ENCODE data around the gene ARHGDIA. TPM values are rescaled to one million over a fixed set of nuclear protein-coding genes. Genes with fewer than 3 reads are reported as not detected.

Gene ARHGDIA
- total RNA-seq, 2 experiments from 2014 or later = 706 to 715 TPM

DNA sequence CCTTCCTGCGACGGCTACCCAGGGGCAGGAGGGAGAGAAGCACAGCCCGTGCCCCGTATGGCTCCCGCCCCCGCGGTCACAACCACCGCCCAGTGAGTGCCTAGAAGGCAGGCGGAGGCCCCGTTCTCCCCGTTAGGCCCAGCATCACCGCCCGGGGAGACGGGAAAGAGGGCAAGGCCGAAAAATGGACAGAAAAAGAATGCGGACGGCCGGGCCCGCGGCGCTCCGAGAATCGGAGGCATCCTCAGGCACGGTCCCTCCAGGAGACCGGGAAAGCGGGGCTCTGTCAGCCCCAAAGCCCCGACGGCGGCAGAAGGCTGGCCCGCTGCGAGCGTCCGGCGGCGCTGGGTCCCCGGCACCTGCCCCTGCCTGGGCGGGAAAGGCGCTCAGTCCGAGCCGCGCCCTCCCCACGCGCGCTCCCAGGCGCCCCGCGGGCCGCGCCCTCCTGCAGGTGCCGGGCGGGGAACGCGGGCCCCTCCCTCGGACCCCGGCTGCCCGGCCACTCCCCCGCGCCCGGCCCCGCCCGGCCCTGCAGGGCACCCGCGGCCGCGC is 38.5 kb downstream of the ARHGDIA start:
- ChIA-PET POLR2A (interaction anchor here (1.1 to 2.8 kb wide), 9 partner anchors 10 to 149 kb away, joined by 3 to 13 read pairs (median 6); partner anchors contain the start of genes ARL16, HGS, MRPL12 and P4HB), CTCF (interaction anchor here (1.7 kb wide), 1 partner anchor 127 kb away, joined by 5 read pairs; no protein-coding TSS in a partner anchor)
- peak overlapping the region; percentile 59 to 64 for H3K27ac ChIP-seq (ENCODE audit: low read depth in 1 of 2, low read length in 2 of 2)
- peaks cover 19% of the 10 kb centered on the region for H3K4me1 Mint-ChIP-seq (ENCODE audit: low read depth)
- H3K9me3 Mint-ChIP-seq = no peaks in the 10 kb centered on the region
- DNase-seq (peak in 7 of 14 experiments; percentile 8 to 62 (median 19)), ATAC-seq (ENCODE audit: poor library complexity) (peak; percentile 48)
- TF ChIP-seq, protein P1, sequence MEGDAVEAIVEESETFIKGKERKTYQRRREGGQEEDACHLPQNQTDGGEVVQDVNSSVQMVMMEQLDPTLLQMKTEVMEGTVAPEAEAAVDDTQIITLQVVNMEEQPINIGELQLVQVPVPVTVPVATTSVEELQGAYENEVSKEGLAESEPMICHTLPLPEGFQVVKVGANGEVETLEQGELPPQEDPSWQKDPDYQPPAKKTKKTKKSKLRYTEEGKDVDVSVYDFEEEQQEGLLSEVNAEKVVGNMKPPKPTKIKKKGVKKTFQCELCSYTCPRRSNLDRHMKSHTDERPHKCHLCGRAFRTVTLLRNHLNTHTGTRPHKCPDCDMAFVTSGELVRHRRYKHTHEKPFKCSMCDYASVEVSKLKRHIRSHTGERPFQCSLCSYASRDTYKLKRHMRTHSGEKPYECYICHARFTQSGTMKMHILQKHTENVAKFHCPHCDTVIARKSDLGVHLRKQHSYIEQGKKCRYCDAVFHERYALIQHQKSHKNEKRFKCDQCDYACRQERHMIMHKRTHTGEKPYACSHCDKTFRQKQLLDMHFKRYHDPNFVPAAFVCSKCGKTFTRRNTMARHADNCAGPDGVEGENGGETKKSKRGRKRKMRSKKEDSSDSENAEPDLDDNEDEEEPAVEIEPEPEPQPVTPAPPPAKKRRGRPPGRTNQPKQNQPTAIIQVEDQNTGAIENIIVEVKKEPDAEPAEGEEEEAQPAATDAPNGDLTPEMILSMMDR (IDR thresholded peaks at IDR 0.05) = no peak
- intact Hi-C loops (cut with DNase I, micrococcal nuclease) = loop anchor here (1.0 to 5.0 kb wide), 5 partner anchors 28 to 85 kb away; partner anchors contain the start of genes P4HB (in 2 of the 2), ALYREF (in 1 of the 2), ANAPC11 (in 1 of the 2) and ARHGDIA (in 1 of the 2)
- H3K27me3 ChIP-seq (ENCODE audit: control insufficient read depth in 1 of 2, insufficient read depth in 2 of 2, low read length in 2 of 2) = no peaks in the 10 kb centered on the region
- peaks cover 7% of the 10 kb centered on the region for H3K36me3 Mint-ChIP-seq (ENCODE audit: low read depth)
- H3K27me3 Mint-ChIP-seq = no peaks in the 10 kb centered on the region
- peaks cover 5% of the 10 kb centered on the region for H3K36me3 ChIP-seq (ENCODE audit: insufficient read depth, low read length)
- H3K27ac Mint-ChIP-seq = peak overlapping the region; percentile 88
- peak overlapping the region; percentile 80 for H3K4me3 ChIP-seq (ENCODE audit: low read length)
- H3K4me3 Mint-ChIP-seq = peak overlapping the region; percentile 93
- H3K4me1 ChIP-seq (ENCODE audit: insufficient read depth, low read length) = peaks cover 28% of the 10 kb centered on the region
- H3K9me3 ChIP-seq (ENCODE audit: control insufficient read depth in 1 of 2, insufficient read depth in 1 of 2, low read length in 2 of 2) = no peaks in the 10 kb centered on the region

DNA sequence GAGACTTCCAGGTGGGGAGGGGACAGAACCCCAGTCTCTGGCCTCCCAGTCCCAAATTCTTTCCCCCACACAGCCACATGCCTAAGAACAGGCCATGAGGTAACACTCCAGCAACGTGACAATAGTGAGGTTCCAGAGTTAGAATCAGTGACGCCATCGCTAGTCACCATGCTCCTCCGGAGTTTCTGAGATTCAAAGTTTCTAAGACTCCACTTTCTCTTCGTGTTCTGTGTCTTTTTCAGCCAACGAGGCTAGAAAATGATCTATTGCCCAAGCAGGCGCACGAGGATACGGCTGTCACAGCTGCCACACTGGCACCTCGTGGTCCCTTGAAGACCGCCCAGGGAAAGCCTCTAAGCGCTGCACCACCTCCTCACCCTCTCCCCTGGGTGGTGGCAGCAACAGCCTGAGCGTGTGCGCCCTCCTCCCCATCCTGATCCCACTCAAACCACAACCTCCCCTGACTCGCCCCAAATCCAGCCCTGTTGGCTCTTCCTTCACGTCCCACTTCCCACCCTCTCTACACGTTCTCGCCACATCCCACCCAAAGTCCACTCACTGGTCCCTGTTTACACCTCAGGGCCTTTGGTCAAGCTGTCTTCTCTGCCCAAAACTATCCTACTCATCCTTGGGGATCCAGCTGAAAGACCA is 39.1 kb downstream of the ARHGDIA start:
- Histone ChIP-seq H3K27ac (ENCODE audit: low read depth in 1 of 2, low read length in 2 of 2) (peak overlapping the region; percentile 59 to 64), H3K4me3 (ENCODE audit: low read length) (peak overlapping the region; percentile 80), H3K4me1 (ENCODE audit: insufficient read depth, low read length) (peaks cover 28% of the 10 kb centered on the region), H3K9me3 (ENCODE audit: control insufficient read depth in 1 of 2, insufficient read depth in 1 of 2, low read length in 2 of 2) (no peaks in the 10 kb centered on the region), H3K27me3 (ENCODE audit: control insufficient read depth in 1 of 2, insufficient read depth in 2 of 2, low read length in 2 of 2) (no peaks in the 10 kb centered on the region), H3K36me3 (ENCODE audit: insufficient read depth, low read length) (peaks cover 5% of the 10 kb centered on the region)
- H3K9me3 Mint-ChIP-seq = no peaks in the 10 kb centered on the region
- no peaks in the 10 kb centered on the region for H3K27me3 Mint-ChIP-seq
- H3K4me3 Mint-ChIP-seq = peak overlapping the region; percentile 93
- H3K27ac Mint-ChIP-seq = peak overlapping the region; percentile 88
- peak in 13 of 14 experiments; percentile 15 to 79 (median 35) for DNase-seq
- H3K36me3 Mint-ChIP-seq (ENCODE audit: low read depth) = peaks cover 7% of the 10 kb centered on the region
- intact Hi-C loops (cut with DNase I, micrococcal nuclease) = loop anchor here (2.0 to 5.0 kb wide), 4 partner anchors 29 to 85 kb away; partner anchors contain the start of genes ALYREF (in 1 of the 2), ANAPC11 (in 1 of the 2), ARHGDIA (in 1 of the 2) and P4HB (in 1 of the 2)
- CTCF ChIA-PET = no interaction called here
- peaks cover 19% of the 10 kb centered on the region for H3K4me1 Mint-ChIP-seq (ENCODE audit: low read depth)
- peak; percentile 70 for ATAC-seq (ENCODE audit: poor library complexity)
- POLR2A ChIA-PET = interaction anchor here (2.8 kb wide), 1 partner anchor 129 kb away, joined by 13 read pairs; the partner anchor contains the start of gene MRPL12
- TF ChIP-seq, protein P1 (IDR thresholded peaks at IDR 0.05) = no peak

DNA sequence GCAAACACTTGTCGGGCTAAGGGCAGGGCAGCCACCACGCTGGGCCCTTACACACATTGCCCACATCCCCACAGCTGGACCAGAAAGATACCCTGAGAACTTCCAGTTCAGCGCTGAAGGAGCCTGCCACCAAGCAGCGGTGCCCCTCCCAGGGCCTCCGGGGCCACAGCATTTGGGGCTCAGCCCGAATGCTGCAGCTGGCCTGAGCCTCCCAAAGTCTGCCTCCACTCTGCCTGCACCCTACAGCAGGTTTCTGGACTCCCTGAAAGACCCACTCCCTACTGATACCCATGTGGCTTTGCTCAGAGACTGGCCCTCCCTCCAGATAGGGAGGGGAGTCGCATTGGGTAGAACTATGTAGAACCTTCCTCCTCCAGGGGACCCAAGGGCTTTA is 39.6 kb downstream of the ARHGDIA start:
- ATAC-seq (ENCODE audit: poor library complexity) = no peak
- ChIA-PET POLR2A (interaction anchor here (2.8 kb wide), 1 partner anchor 128 kb away, joined by 13 read pairs; the partner anchor contains the start of gene MRPL12), CTCF (no interaction called here)
- Histone ChIP-seq H3K4me1 (ENCODE audit: insufficient read depth, low read length) (peaks cover 28% of the 10 kb centered on the region), H3K27me3 (ENCODE audit: control insufficient read depth in 1 of 2, insufficient read depth in 2 of 2, low read length in 2 of 2) (no peaks in the 10 kb centered on the region), H3K9me3 (ENCODE audit: control insufficient read depth in 1 of 2, insufficient read depth in 1 of 2, low read length in 2 of 2) (no peaks in the 10 kb centered on the region), H3K36me3 (ENCODE audit: insufficient read depth, low read length) (peaks cover 5% of the 10 kb centered on the region), H3K4me3 (ENCODE audit: low read length) (no peak overlapping the region), H3K27ac (ENCODE audit: low read depth in 1 of 2, low read length in 2 of 2) (peak overlapping the region in 1 of 2 donors; percentile 59)
- intact Hi-C loops (cut with DNase I, micrococcal nuclease) = loop anchor here in 1 of 2 experiments (5.0 kb wide), 3 partner anchors 41 to 86 kb away; partner anchors contain the start of genes ALYREF, ANAPC11, ARHGDIA and SIRT7
- TF ChIP-seq, protein P1 (IDR thresholded peaks at IDR 0.05) = no peak
- peaks cover 7% of the 10 kb centered on the region for H3K36me3 Mint-ChIP-seq (ENCODE audit: low read depth)
- H3K9me3 Mint-ChIP-seq = no peaks in the 10 kb centered on the region
- peak overlapping the region; percentile 88 for H3K27ac Mint-ChIP-seq
- peaks cover 19% of the 10 kb centered on the region for H3K4me1 Mint-ChIP-seq (ENCODE audit: low read depth)
- no peak for DNase-seq
- H3K27me3 Mint-ChIP-seq = no peaks in the 10 kb centered on the region
- peak overlapping the region; percentile 93 for H3K4me3 Mint-ChIP-seq

All from CD4-positive, alpha-beta T cell (primary cell).